Subcutaneous adipose tissue (tissue), 4 donors: ENCODE results near the gene DSCAML1. TPM values are rescaled to one million over a fixed set of nuclear protein-coding genes. Genes with fewer than 3 reads are reported as not detected.

ENCODE experiments used
- total RNA-seq, 4 donors: library from RNA; depleted of rRNA; stranded (reverse); fragments of >200 nt; gene quantifications; one replicate each; pipeline ENCODE4 v1.1.0, GENCODE V29; 2016
- TF ChIP-seq, protein P1 (sequence below): fragments of 450-650 bp; IDR thresholded peaks from one replicate; pipeline ENCODE4 v1.5.1; 2016; ENCODE audit warnings: low read depth, mild to moderate bottlenecking, control low read depth, antibody characterized with exemption, moderate library complexity

The DSCAML1 gene
- total RNA-seq, 4 donors from 2014 or later: 0.22 to 0.82 (median 0.75) TPM; not detected in 1

GRCh38 chr11:117586392-117586791 lies 210.6 kb downstream of the DSCAML1 start:
- TF ChIP-seq, protein P1, sequence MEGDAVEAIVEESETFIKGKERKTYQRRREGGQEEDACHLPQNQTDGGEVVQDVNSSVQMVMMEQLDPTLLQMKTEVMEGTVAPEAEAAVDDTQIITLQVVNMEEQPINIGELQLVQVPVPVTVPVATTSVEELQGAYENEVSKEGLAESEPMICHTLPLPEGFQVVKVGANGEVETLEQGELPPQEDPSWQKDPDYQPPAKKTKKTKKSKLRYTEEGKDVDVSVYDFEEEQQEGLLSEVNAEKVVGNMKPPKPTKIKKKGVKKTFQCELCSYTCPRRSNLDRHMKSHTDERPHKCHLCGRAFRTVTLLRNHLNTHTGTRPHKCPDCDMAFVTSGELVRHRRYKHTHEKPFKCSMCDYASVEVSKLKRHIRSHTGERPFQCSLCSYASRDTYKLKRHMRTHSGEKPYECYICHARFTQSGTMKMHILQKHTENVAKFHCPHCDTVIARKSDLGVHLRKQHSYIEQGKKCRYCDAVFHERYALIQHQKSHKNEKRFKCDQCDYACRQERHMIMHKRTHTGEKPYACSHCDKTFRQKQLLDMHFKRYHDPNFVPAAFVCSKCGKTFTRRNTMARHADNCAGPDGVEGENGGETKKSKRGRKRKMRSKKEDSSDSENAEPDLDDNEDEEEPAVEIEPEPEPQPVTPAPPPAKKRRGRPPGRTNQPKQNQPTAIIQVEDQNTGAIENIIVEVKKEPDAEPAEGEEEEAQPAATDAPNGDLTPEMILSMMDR: no peak

- TF ChIP-seq, protein P1: no peak
Measured at GRCh38 chr11:117585631-117586030, 211.4 kb downstream of the DSCAML1 start.

DNA sequence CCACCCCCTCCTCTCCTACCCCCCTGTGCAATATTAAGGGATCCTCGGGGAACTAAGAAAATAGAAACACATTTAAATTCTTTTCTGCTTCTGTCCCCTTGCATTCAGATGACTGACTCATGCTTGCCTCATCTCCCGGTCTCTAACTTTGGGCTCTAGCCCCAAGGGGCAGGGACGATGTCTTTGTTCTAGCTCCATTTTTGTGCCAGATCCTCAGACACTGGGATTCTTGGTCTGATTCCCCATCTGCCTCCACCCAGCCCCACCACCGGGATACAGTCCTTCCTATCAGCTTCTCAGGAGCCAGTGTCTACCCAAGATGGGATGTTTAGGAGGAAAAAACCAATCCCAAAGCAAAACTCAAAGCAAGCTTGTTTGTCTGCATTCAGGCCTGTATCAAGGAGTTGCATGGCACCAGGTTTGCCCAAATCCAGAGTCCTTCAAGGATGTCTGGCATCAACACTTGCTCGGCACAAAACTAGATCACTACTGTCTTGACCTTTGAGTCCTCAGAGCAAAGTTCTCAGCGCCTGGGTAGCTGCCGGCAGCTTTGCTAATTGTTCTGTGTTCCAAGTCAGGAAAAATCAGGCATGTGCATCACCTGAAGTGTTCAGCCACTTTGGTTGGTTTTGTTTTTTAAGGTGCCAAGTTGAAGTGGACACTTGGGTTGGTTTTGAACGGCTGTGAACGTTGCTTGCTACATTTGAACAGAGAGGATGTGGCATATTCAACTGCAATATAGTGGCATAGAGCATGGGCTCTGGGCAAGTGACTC lies 212.8 kb downstream of the DSCAML1 start:
- TF ChIP-seq, protein P1: no peak

GRCh38 chr11:117583063-117583801 lies 213.8 kb downstream of the DSCAML1 start:
- TF ChIP-seq, protein P1: no peak

- TF ChIP-seq, protein P1: no peak
Measured at GRCh38 chr11:117582433-117582832, 214.6 kb downstream of the DSCAML1 start.

- TF ChIP-seq, protein P1: no peak
Measured at GRCh38 chr11:117580866-117581265, 216.2 kb downstream of the DSCAML1 start.

DNA sequence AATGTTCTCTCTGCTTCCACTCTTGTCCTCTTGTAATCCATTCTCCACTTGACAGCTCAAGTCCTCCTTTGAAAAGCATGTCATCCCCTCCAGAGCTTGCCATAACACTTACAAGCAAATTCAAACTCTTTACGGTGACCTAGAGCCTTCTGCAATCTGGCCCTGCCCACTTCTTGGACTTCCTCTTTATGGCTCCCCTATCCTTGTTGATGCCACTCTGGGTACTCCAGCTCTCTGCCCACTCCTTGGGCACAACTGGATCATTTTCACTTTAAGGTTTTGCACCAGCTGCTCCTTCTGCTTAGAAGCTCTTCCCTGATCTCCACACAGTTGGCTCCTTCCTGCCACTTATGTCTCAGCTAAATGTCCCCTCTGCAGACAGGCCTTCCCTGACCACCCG lies 217.9 kb downstream of the DSCAML1 start:
- TF ChIP-seq, protein P1: no peak
